NCI-H446 (cell line): ENCODE measurements around the gene MPP4.
"Not testable (repeated sequence)": the region's sequence is repeated elsewhere in the genome, so short reads cannot be mapped to it uniquely, and the experiment has no call there.

Experiments used
- DNase-seq, 2 experiments: peaks; one replicate each; lab custom pipeline; 2025; lab: John Stamatoyannopoulos, UW

The MPP4 gene

GRCh38 chr2:201671205-201671604 is 27.2 kb downstream of the MPP4 start:
- DNase-seq, result not testable (repeated sequence)

GRCh38 chr2:201669865-201670264 is 28.6 kb downstream of the MPP4 start:
- no peak for DNase-seq

DNA sequence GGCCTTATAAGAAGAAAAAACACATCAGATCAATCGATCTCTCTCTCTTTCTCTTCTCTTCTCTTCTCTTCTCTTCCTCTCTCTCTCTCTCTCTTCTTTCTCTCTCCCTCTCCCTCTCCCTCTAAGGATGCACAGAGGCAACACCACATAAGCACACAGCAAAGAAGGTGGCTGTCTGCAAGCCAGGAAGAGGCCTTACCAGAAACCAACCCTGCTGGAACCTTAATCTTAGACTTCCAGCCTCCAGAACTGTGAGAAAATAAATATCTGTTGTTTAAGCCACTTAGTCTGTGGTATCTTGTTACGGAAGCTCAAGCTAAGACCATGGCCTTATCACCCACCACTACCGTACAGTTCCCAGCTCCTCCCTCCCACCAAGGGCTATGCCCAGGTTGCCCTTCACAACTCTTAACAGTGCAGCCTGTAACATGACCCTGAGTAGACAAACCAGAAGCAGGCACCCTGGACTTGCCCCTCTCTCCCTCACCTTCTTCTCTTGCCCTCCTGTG is 30.0 kb downstream of the MPP4 start:
- no peak for DNase-seq

DNA sequence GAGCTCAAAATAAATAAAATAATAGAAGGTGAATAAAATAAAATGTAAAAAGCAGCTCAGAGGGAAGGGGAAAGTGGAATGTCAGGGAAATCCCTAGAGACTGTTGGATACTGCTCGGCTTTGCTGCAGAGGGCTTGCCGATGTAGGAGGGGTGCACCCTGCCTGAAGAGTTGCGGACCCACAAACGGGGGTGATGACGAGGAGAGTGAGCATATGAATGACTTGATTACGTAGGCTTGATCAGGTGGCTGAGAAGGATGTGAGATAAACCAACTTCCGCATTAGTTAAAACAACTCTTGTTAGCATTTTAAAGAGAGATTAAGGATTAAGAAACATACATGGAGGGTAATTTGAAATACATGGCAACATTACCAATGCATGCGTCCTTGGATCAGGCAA is 34.1 kb downstream of the MPP4 start:
- no peak for DNase-seq

- no peak for DNase-seq
Measured at GRCh38 chr2:201661366-201661765, 37.1 kb downstream of the MPP4 start.

DNA sequence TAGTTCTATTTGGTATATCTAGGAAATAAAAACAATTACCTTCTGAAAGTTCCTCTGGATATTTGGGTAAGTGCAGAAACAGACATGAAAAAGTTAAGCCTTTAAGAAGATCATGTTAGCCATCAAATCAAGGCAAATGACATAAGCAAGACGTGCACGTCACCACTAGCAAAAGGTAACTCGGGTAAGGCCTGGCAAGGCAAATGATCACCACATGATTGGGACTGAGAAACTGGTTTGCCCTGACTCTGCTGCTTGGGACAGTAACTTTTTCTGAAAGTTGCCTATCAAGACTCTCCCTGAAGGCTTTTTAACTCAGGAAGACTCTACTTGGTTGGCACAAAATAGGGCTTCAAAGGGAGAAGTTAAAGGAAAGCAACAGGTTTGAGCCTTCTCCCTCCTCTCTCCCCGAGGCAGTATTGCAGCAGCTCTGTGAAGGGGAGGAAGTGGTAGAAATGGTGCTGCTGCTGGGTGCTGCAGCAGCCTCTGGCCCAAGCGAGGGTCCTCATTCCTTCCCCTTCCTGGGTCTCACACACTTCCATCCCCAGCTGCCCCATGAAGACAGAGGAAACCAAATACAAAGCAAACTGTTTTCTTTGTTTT is 38.0 kb downstream of the MPP4 start:
- DNase-seq, result no peak

DNA sequence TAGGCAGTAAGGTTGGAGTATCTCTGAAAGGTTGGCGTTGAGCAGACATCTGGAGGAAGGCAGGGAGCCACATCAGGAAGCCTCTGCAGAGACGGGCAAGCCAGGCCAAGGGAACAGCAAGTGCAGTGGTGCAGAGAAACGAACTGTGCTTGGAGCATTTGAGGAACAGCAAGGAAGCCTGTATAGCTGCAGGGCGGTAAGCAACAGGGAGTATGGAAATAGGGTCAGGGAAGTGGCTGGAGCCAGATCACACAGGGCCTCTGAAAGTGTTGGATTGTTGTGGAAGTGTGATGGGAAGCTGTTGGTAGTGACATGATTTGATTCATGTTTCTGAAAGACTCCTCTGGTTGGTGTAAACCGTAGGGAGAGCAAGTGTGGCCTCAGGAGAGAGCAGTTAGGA is 41.7 kb downstream of the MPP4 start:
- DNase-seq, result no peak

GRCh38 chr2:201656102-201656501 is 42.3 kb downstream of the MPP4 start:
- no peak for DNase-seq

DNA sequence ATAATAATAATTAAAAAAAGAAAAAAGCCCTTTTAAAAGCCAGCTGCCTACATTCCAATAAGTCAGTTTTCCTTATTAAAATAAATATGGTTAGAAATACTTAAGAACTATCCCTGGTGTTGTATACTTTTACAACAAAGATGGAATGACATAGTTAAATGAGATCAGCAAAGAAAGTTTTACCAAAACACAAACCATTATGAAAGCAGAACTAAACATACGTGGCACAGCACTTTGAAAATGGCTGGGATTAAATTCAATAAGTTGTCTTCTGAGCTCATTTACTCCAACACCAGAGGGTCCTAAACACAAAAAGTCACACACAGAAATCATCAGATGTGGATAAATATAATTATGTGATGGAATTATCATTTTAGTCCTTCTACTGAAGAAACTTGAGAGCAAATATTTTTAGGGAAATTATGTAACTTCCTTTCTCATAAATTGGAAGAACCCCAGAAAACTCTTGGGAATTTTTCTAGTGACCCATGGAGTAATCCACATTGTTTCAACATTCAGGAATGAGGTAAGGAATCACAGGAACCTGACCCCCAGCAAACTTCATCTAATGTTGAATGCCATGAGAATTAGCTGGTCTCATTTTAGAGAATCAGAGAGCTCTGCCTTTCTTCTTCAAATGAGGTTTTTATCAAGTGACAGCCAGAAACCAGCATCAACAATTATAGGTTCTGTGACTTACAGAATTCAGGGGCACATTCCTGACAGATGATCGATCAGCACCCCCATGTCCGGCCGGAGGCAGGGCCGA is 43.6 kb downstream of the MPP4 start:
- DNase-seq, result no peak

- DNase-seq, result no peak
Measured at GRCh38 chr2:201653221-201653620, 45.2 kb downstream of the MPP4 start.

DNA sequence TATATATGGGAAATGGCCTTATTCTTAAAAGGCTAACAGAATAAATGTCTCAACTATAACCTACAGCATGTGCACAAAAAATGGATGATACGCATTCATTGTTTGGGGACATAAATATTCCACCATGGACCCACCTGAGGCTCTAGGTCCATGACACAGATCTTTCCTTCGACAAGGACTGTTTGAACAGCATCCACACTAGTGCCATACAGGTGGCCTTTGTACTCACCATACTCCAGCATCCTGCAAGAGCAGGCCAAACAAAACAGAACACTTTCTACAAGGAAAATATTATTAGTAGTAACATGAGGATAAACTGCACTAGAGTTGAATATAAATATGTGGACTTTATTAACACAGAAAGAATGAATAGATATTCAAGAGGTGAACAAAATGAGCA is 49.0 kb downstream of the MPP4 start:
- DNase-seq, result no peak

- no peak for DNase-seq
Measured at GRCh38 chr2:201647431-201647830, 51.0 kb downstream of the MPP4 start.

DNA sequence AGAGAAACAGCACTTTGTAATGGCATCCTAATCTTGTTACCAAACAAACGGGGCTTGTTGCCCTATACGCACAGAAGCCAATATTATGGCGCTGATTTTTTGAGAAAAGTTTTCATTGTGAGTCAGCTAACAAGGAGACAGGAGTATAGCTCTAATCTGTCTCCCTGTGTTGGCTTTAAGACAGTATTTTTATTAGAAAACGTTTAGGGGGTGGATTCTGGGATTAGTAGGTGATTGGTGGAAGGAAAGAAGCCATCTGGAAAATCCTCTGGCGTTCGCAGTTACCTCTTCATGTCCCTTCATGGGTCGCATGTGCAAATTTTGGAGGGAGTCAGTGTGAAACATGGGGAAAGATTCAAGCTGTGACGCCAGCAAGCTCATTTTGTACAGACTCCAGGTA is 54.4 kb downstream of the MPP4 start:
- no peak for DNase-seq

DNA sequence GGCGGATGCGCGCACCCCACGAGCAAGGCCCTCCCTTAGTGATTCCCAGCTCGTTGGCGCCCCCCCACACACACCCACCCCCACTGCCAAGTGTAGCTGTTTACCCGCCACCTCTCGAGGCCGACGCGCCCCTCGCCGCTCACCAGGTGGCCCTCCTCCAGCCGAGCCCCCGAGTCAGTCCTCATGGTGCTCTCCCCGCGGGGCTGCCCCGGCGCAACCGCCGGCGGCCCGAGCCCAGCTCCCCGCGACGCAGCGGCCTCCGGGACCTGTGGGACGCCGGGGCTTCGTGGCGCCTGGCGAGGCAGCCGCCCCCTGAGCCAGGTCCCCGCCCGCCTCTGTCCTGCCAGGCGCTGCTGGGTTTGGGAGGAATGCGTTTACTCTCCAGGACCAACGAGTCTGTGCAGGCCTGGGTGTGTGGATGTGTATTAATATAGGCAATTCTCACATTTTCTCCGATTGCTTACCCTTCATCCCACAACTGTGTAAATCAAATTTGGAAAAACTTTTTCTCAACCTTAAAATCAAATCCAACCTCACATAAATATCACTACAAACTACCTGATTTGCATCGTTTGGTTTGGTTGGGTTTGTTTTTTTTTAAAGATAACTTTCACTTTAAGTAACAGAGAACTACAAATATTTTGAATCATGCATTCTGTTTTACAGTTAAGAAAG is 55.1 kb downstream of the MPP4 start, which contains the start of gene TMEM237:
Gene TMEM237, minus strand, starts transcription at position 288 of the 675 bp plus-strand sequence. Its CDS starts 103 bp downstream, at position 185.
- peak in 1 of 2 experiments; percentile 23 for DNase-seq

- peak; percentile 74 to 86 for DNase-seq
Measured at GRCh38 chr2:201642579-201643215, 55.7 kb downstream of the MPP4 start.

GRCh38 chr2:201642086-201642578 is 56.3 kb downstream of the MPP4 start:
- peak in 1 of 2 experiments; percentile 67 for DNase-seq

GRCh38 chr2:201639205-201639604 is 59.2 kb downstream of the MPP4 start:
- no peak for DNase-seq

GRCh38 chr2:201638326-201638725 is 60.1 kb downstream of the MPP4 start:
- no peak for DNase-seq

DNA sequence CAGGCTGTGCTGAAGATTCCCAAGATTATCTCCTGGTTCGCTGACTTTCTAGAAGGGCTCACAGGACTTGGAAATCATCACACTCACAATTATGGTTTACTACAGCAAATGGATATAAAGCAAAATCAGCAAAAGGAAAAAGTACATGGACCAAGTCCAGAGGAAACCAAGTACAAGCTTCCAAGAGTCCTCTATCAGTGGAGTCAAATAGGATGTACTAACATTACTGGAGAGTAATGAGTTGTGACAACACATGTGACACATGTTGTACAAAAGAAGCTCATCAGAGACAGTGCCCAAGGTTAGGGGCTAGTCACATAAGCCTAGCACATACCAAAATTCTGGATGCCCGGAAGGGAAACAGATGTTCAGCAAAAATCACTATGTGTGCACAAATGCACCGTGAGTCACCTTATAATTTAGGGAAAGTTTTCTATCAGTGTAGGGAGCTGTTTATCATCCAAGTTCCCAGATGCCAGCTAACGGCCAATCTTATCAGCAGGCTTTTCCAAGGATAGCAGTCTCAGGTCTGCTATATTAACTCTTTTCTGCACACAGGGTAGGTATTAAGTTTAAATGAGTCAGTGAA is 64.7 kb downstream of the MPP4 start:
- DNase-seq, result no peak

- DNase-seq, result no peak
Measured at GRCh38 chr2:201631041-201631440, 67.4 kb downstream of the MPP4 start.

DNA sequence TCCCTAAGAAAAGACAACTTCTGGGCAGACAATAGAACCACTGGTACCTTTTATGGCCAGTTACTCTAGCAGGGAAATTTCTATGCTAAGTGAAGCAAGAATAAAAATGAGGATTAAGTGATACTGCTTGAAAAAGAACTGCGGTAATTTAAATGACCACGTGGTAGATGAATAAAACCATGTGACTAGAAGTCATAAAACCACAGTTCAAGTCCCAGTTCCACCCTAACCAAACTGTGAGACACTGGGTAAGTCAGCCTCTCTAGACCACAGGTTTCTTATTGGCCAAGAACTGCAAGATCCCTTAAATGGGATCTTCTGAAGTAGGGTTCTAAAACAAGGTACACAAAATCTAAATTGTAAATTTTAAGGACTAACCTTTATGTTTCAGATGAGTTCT is 67.9 kb downstream of the MPP4 start:
- no peak for DNase-seq

- DNase-seq, result no peak
Measured at GRCh38 chr2:201628545-201628944, 69.9 kb downstream of the MPP4 start.
